Measurements from ENCODE around the gene IL31RA. TPM values are rescaled to one million over a fixed set of nuclear protein-coding genes. Genes with fewer than 3 reads are reported as not detected.

The IL31RA gene
- total and polyA plus RNA-seq, 9 donors: 0.15 to 0.67 (median 0.24) TPM; not detected in 2

DNA sequence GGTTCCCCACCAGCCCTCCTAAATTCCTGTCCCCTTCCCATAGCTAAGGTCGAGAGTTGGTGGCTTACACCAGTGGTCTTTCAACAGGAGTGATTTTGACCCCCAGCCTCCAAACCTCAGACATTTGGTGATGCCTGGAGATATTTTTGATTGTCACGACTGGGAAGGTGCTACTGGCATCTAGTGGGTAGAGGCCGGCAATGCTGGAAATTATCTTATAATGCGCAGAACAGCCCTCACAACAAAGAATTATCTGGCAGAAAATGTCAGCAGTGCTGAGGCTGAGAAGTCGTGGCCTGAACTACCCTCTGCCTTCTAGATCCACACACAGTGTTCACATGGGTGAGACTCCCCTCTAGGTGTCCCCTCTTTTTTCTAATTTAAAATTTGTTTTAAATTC, 69.6 kb downstream of the IL31RA start:
- DNase-seq: no peak
- Histone ChIP-seq H3K36me3 (no peaks in the 10 kb centered on the region), H3K4me1 (ENCODE audit: insufficient read depth) (no peaks in the 10 kb centered on the region), H3K27me3 (no peaks in the 10 kb centered on the region), H3K4me3 (no peak overlapping the region), H3K9me3 (no peaks in the 10 kb centered on the region), H3K27ac (no peak overlapping the region)
- TF ChIP-seq CTCF (IDR thresholded peaks at IDR 0.05) (no peak), EP300 (IDR thresholded peaks at IDR 0.05) (no peak), POLR2A (IDR thresholded peaks at IDR 0.05) (no peak)
- intact Hi-C loops (cut with DNase I): no loop called here
- 66 to 72% (median 72%) methylated on average over 5 of the region's 5 CpGs for WGBS, 3 donors

DNA sequence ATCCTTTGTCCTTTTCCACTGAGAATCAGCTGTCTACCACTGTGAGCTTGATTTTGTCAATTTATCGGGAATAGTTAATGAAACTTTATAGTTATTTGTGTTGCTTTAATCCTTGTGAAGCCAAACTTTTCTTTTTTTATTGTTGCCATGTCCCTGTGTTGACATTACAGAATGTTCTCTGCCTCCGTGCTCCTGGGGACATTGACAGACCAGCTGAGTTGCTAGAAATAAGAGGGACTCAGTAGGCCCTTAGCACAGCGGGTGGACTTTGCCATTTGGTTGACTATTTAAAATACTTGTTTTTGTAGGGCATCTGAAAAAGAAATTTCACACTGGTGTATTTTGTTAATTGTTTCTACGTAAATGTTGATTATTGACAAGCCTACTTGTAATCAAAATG, 70.5 kb downstream of the IL31RA start:
- H3K27me3 ChIP-seq: no peaks in the 10 kb centered on the region
- no peak overlapping the region for H3K4me3 ChIP-seq
- no peak for TF ChIP-seq EP300 (IDR thresholded peaks at IDR 0.05)
- TF ChIP-seq POLR2A (IDR thresholded peaks at IDR 0.05): no peak
- TF ChIP-seq CTCF (IDR thresholded peaks at IDR 0.05): no peak
- no peaks in the 10 kb centered on the region for H3K4me1 ChIP-seq (ENCODE audit: insufficient read depth)
- no peaks in the 10 kb centered on the region for H3K9me3 ChIP-seq
- no peaks in the 10 kb centered on the region for H3K36me3 ChIP-seq
- no peak overlapping the region for H3K27ac ChIP-seq
- intact Hi-C loops (cut with DNase I): no loop called here
- DNase-seq: no peak
- 88 to 94% (median 91%) methylated on average over 4 of the region's 4 CpGs for WGBS, 3 donors

DNA sequence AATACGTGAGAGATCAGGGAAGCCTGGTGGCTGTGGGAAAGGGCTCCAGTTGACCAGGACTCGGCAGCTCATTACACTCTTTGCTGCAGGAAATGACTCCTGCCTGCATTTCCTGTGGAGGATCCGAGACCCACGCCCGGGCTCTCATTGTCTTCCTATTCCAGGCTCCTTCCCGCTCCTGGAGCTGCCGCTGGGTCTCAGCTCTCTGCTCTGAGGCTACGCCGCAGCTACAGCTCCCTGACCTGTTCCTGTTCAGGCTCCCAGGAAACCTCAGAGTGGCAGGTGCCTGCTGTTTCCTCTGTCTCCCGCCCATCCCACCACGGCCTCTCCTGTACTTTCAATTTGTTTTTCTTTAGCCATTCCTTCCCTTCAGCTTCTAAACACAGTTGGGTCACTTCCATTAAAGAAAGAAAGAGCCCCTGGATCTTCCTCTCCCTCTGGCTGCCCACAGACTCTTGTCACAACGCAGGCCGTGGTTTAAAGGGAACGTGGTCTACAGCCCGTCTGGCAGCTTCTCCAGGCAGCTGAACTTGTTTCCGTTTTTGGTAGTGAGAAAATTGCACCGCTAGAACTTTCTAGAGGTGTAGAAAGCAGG, 72.1 kb downstream of the IL31RA start:
- no peak for TF ChIP-seq POLR2A (IDR thresholded peaks at IDR 0.05)
- no peak for DNase-seq
- intact Hi-C loops (cut with DNase I): no loop called here
- Histone ChIP-seq H3K27ac (no peak overlapping the region), H3K4me3 (no peak overlapping the region), H3K27me3 (no peaks in the 10 kb centered on the region), H3K9me3 (no peaks in the 10 kb centered on the region), H3K36me3 (no peaks in the 10 kb centered on the region), H3K4me1 (ENCODE audit: insufficient read depth) (no peaks in the 10 kb centered on the region)
- WGBS, 3 donors: 62 to 72% (median 65%) methylated on average over 17 of the region's 17 CpGs

DNA sequence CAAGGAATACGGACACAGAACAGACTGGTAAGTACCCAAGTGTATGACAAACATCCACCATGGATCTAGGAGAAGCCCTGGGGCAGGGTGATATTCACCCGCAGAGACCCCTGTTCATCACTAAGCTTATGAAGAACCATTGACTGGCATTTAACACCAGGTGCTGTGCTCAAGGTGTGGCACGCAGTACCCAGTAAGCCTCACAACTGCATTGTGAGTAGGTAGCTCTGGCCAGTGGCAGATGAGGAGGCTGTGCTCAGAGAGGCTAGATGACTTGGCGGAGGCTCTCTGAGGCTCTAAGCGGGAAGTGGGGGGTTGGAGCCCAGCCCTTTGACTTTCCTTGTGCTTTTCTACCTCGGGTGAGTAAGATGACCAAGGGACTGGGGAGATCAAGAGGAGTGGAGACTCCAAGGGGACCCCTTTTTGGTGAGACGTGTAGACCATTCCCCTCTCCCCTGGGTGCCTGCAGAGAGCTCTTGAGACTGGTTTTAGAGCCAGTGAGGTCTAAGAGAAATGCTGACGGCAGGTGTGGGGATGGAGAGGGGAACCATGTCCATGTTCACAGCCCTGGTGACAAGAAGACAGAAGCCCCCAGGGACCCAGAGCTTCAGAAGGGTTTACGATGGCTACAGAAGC, 72.8 kb downstream of the IL31RA start:
- H3K4me3 ChIP-seq: no peak overlapping the region
- H3K4me1 ChIP-seq (ENCODE audit: insufficient read depth): no peaks in the 10 kb centered on the region
- H3K27me3 ChIP-seq: no peaks in the 10 kb centered on the region
- H3K9me3 ChIP-seq: no peaks in the 10 kb centered on the region
- no peak for DNase-seq
- H3K27ac ChIP-seq: no peak overlapping the region
- WGBS, 3 donors: 90 to 94% (median 91%) methylated on average over 9 of the region's 9 CpGs
- no peaks in the 10 kb centered on the region for H3K36me3 ChIP-seq
- TF ChIP-seq EP300 (IDR thresholded peaks at IDR 0.05): no peak
- no peak for TF ChIP-seq CTCF (IDR thresholded peaks at IDR 0.05)
- TF ChIP-seq POLR2A (IDR thresholded peaks at IDR 0.05): no peak
- intact Hi-C loops (cut with DNase I): no loop called here

- no peaks in the 10 kb centered on the region for H3K36me3 ChIP-seq
- intact Hi-C loops (cut with DNase I): no loop called here
- TF ChIP-seq CTCF (IDR thresholded peaks at IDR 0.05): no peak
- no peak for TF ChIP-seq POLR2A (IDR thresholded peaks at IDR 0.05)
- no peak for TF ChIP-seq EP300 (IDR thresholded peaks at IDR 0.05)
- H3K4me3 ChIP-seq: no peak overlapping the region
- no peaks in the 10 kb centered on the region for H3K9me3 ChIP-seq
- H3K4me1 ChIP-seq (ENCODE audit: insufficient read depth): no peaks in the 10 kb centered on the region
- WGBS, 3 donors: 89 to 99% (median 90%) methylated on average over 11 of the region's 11 CpGs
- H3K27ac ChIP-seq: no peak overlapping the region
- no peaks in the 10 kb centered on the region for H3K27me3 ChIP-seq
- DNase-seq: no peak
Observed at GRCh38 chr5:55924744-55925143, 73.6 kb downstream of the IL31RA start.
